ENCODE measurements around the gene KIAA0930.

KIAA0930 gene

DNA sequence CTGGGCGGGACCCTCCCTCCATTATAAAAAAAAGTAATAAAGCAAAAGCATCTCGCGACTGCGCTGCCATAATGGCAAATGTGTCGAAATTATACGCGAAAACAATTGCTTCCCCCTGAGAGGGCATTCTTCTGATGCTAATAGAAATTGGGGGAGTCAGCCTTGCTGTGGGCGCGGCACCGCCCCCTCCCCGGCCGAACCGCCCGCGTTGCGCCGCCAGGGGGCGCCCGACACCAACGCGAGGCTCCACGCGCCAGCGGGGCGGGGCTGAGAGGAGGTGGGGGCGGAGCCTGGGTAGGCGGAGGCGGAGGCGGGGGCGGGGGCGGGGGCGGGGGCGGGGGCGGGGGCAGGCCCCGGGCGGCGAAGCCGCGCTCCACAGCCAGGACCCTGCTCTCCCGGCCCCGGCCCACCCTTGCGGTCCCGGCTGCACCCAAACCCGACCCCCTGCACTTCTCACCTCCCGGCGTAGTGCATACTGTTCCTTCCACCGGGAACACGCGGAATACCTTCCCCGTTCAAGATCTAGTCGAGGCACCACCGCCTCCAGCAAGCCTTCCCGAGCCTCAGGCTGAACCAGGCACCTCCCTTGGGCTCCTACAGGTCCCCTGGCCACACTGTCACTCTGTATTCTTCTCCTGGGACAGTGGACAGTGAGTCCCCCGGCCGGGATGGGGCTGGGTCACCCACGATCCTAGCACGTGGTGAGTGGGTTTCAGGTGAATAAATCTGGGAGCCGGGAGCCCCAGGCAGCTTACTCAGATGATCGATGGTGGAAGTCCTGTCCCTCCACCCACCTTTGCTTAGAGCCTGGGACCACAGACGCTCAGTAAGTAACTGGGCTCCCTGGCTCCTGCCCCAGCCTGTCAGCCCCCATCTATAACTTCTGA, 28.5 kb upstream of the KIAA0930 start (continued):
- TF ChIP-seq, protein P1, sequence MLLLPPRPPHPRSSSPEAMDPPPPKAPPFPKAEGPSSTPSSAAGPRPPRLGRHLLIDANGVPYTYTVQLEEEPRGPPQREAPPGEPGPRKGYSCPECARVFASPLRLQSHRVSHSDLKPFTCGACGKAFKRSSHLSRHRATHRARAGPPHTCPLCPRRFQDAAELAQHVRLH (tag by site-specific recombination; IDR thresholded peaks at IDR 0.05) = no peak
- TF ChIP-seq SP2 (tag by site-specific recombination; IDR thresholded peaks at IDR 0.05) (peak; percentile 10; the same call in 1 of the 2 replicates), KLF9 (tag by site-specific recombination; IDR thresholded peaks at IDR 0.05; ENCODE audit: low read depth) (peak; percentile 88), ZNF561 (tag by site-specific recombination; IDR thresholded peaks at IDR 0.05; ENCODE audit: borderline replicate concordance) (0 out of 2 replicates have a peak, but pooled peaks have one; percentile 15), ZNF830 (tag by site-specific recombination; IDR thresholded peaks at IDR 0.05; ENCODE audit: low read depth) (no peak), ZNF555 (tag by site-specific recombination; conservative IDR thresholded peaks at IDR 0.05) (no peak), SCRT2 (tag by site-specific recombination; IDR thresholded peaks at IDR 0.05) (peak; percentile 81), ZNF529 (tag by site-specific recombination; IDR thresholded peaks at IDR 0.05; ENCODE audit: insufficient replicate concordance) (no peak), ZNF24 (tag by site-specific recombination; IDR thresholded peaks at IDR 0.05) (no peak), HOXD13 (CRISPR knock-in tag; IDR thresholded peaks at IDR 0.05; ENCODE audit: borderline replicate concordance) (no peak), MZF1 (tag by site-specific recombination; IDR thresholded peaks at IDR 0.05; ENCODE audit: borderline replicate concordance) (no peak), ZNF223 (tag by site-specific recombination; IDR thresholded peaks at IDR 0.05) (no peak), GFI1B (tag by site-specific recombination; IDR thresholded peaks at IDR 0.05) (no peak), SCRT1 (tag by site-specific recombination; IDR thresholded peaks at IDR 0.05; ENCODE audit: borderline replicate concordance) (peak; percentile 36; the same call in 1 of the 2 replicates), ZNF335 (tag by site-specific recombination; conservative IDR thresholded peaks at IDR 0.05) (peak; percentile 98), ZFP41 (tag by site-specific recombination; IDR thresholded peaks at IDR 0.05; ENCODE audit: borderline replicate concordance) (no peak), ZNF610 (tag by site-specific recombination; IDR thresholded peaks at IDR 0.05; ENCODE audit: borderline replicate concordance) (0 out of 2 replicates have a peak, but pooled peaks have one; percentile 21), ZNF248 (tag by site-specific recombination; IDR thresholded peaks at IDR 0.05) (no peak), IKZF3 (tag by site-specific recombination; IDR thresholded peaks at IDR 0.05) (no peak), ZNF654 (tag by site-specific recombination; IDR thresholded peaks at IDR 0.05; ENCODE audit: low read depth) (peak; percentile 39), YY2 (tag by site-specific recombination; IDR thresholded peaks at IDR 0.05) (peak; percentile 30; the same call in 1 of the 2 replicates), ZNF664 (tag by site-specific recombination; IDR thresholded peaks at IDR 0.05) (no peak), ZBTB8A (tag by site-specific recombination; IDR thresholded peaks at IDR 0.05) (peak; percentile 61)
- TF ChIP-seq, protein P2, sequence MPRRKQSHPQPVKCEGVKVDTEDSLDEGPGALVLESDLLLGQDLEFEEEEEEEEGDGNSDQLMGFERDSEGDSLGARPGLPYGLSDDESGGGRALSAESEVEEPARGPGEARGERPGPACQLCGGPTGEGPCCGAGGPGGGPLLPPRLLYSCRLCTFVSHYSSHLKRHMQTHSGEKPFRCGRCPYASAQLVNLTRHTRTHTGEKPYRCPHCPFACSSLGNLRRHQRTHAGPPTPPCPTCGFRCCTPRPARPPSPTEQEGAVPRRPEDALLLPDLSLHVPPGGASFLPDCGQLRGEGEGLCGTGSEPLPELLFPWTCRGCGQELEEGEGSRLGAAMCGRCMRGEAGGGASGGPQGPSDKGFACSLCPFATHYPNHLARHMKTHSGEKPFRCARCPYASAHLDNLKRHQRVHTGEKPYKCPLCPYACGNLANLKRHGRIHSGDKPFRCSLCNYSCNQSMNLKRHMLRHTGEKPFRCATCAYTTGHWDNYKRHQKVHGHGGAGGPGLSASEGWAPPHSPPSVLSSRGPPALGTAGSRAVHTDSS (tag by site-specific recombination; IDR thresholded peaks at IDR 0.05) = no peak
- TF ChIP-seq, protein P3, sequence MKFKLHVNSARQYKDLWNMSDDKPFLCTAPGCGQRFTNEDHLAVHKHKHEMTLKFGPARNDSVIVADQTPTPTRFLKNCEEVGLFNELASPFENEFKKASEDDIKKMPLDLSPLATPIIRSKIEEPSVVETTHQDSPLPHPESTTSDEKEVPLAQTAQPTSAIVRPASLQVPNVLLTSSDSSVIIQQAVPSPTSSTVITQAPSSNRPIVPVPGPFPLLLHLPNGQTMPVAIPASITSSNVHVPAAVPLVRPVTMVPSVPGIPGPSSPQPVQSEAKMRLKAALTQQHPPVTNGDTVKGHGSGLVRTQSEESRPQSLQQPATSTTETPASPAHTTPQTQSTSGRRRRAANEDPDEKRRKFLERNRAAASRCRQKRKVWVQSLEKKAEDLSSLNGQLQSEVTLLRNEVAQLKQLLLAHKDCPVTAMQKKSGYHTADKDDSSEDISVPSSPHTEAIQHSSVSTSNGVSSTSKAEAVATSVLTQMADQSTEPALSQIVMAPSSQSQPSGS (tag by site-specific recombination; IDR thresholded peaks at IDR 0.05; ENCODE audit: low read depth) = no peak
- TF ChIP-seq, protein P4, sequence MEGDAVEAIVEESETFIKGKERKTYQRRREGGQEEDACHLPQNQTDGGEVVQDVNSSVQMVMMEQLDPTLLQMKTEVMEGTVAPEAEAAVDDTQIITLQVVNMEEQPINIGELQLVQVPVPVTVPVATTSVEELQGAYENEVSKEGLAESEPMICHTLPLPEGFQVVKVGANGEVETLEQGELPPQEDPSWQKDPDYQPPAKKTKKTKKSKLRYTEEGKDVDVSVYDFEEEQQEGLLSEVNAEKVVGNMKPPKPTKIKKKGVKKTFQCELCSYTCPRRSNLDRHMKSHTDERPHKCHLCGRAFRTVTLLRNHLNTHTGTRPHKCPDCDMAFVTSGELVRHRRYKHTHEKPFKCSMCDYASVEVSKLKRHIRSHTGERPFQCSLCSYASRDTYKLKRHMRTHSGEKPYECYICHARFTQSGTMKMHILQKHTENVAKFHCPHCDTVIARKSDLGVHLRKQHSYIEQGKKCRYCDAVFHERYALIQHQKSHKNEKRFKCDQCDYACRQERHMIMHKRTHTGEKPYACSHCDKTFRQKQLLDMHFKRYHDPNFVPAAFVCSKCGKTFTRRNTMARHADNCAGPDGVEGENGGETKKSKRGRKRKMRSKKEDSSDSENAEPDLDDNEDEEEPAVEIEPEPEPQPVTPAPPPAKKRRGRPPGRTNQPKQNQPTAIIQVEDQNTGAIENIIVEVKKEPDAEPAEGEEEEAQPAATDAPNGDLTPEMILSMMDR (tag by site-specific recombination; IDR thresholded peaks at IDR 0.05) = peak; percentile 69; the same call in 1 of the 2 replicates
- TF ChIP-seq, protein P5, sequence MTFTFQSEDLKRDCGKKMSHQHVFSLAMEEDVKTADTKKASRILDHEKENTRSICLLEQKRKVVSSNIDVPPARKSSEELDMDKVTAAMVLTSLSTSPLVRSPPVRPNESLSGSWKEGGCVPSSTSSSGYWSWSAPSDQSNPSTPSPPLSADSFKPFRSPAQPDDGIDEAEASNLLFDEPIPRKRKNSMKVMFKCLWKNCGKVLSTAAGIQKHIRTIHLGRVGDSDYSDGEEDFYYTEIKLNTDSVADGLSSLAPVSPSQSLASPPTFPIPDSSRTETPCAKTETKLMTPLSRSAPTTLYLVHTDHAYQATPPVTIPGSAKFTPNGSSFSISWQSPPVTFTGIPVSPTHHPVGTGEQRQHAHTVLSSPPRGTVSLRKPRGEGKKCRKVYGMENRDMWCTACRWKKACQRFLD (tag by site-specific recombination; IDR thresholded peaks at IDR 0.05) = no peak
